Hematopoietic multipotent progenitor cell treated with erythropoietin and hydrocortisone succinate and interleukin-3 and kit ligand, for 6 days (in vitro differentiated cells): Measurements from ENCODE around the gene RAPGEF3.
A peak's percentile ranks its signal among the peaks of the same experiment; 100 is the strongest.

Experiments used
- DNase-seq: peaks from one replicate; pipeline ENCODE4 v3.0.0-alpha.2; 2015

RAPGEF3 gene

GRCh38 chr12:47789712-47790489 is 31.2 kb upstream of the RAPGEF3 start:
- DNase-seq = no peak

- DNase-seq = no peak
Measured at GRCh38 chr12:47789141-47789540, 30.5 kb upstream of the RAPGEF3 start.

GRCh38 chr12:47787596-47788319 is 29.1 kb upstream of the RAPGEF3 start:
- no peak for DNase-seq

GRCh38 chr12:47786662-47787280 is 28.1 kb upstream of the RAPGEF3 start:
- no peak for DNase-seq

- DNase-seq = no peak
Measured at GRCh38 chr12:47785887-47786661, 27.4 kb upstream of the RAPGEF3 start.

GRCh38 chr12:47785036-47785886 is 26.6 kb upstream of the RAPGEF3 start:
- DNase-seq = no peak

- DNase-seq = no peak
Measured at GRCh38 chr12:47783821-47784819, 25.4 kb upstream of the RAPGEF3 start.

- no peak for DNase-seq
Measured at GRCh38 chr12:47783024-47783755, 24.5 kb upstream of the RAPGEF3 start.

GRCh38 chr12:47782372-47782770 is 23.7 kb upstream of the RAPGEF3 start:
- DNase-seq = peak; percentile 50

- DNase-seq = peak; percentile 58
Measured at GRCh38 chr12:47781479-47782371, 23.0 kb upstream of the RAPGEF3 start.

GRCh38 chr12:47779943-47780504 is 21.3 kb upstream of the RAPGEF3 start:
- no peak for DNase-seq

- peak; percentile 94 for DNase-seq
Measured at GRCh38 chr12:47779301-47779942, 20.7 kb upstream of the RAPGEF3 start.

- DNase-seq = no peak
Measured at GRCh38 chr12:47778881-47779280, 20.2 kb upstream of the RAPGEF3 start.

- peak; percentile 95 for DNase-seq
Measured at GRCh38 chr12:47777741-47778558, 19.3 kb upstream of the RAPGEF3 start.

GRCh38 chr12:47777151-47777550 is 18.5 kb upstream of the RAPGEF3 start:
- DNase-seq = no peak

- DNase-seq = peak; percentile 72
Measured at GRCh38 chr12:47776471-47777143, 17.9 kb upstream of the RAPGEF3 start.
